ENCODE measurements around the gene SHROOM3. TPM values are rescaled to one million over a fixed set of nuclear protein-coding genes. Genes with fewer than 3 reads are reported as not detected.

SHROOM3 gene
- total RNA-seq, 1 donor from 2014 or later, result 320 TPM

GRCh38 chr4:76494243-76494642 is 59.2 kb downstream of the SHROOM3 start:
- DNase-seq (ENCODE audit: low spot score), result no peak

- no peak for DNase-seq (ENCODE audit: low spot score)
These were observed 60.0 kb downstream of the SHROOM3 start for GRCh38 chr4:76494871-76495590.

- peak; percentile 23 for DNase-seq (ENCODE audit: low spot score)
These were observed 63.5 kb downstream of the SHROOM3 start for GRCh38 chr4:76498550-76498949.

DNA sequence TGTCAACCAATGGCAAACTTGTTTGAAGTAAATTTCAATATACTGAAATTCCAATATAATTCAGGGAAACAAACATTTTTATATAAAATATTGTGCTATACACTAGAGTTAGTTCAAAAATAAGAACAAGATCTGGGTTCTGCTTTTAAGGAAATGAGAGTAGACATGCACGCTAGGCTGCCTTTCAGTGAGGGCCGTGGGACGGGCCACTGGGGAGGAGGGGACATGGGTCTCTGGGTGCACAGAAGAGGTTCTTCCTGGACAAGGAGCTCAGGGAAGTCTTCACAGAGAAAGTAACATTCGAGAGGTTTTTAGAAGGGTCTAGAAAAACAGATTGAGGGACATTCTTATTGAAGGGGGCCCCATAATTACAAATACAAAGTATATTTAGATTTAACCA is 64.4 kb downstream of the SHROOM3 start:
- DNase-seq (ENCODE audit: low spot score), result no peak

DNA sequence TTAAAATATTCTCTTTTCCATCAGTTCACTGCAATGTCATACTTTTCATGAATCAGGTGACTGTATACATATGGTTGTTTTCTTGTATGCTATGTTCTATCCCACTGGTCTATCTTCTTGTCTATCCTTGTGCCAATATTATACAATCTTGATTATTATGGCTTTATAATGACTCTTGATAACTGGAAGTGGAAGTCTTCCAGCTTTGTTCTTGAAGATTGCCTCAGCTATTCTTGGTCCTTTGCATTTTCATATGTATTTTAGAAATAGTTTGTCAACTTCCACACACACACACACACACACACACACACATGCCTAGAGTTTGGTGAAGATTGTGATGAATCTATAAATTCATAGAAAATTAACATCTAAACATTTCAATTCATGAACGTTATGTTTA is 67.9 kb downstream of the SHROOM3 start:
- no peak for DNase-seq (ENCODE audit: low spot score)

GRCh38 chr4:76504613-76505465 is 69.8 kb downstream of the SHROOM3 start:
- no peak for DNase-seq (ENCODE audit: low spot score)

DNA sequence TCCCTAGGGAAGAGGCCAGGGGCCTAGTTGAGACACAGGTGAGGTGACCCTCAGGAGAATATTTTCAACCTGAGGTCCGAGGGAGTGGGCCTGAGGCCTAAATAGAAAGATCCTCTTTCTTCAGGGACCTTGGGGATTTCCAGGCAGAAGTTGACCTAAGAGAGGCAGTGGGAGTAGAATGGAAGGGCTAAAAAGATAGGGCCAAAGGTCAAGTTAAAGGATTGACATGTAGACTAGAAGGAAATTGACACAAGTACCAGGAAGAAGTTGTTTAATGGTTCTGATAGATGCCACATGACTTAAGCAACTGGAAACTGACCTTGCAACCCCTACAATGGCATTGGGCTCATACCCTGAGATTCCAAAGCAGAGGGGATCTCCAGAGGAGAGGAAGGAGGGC is 76.9 kb downstream of the SHROOM3 start:
- no peak for DNase-seq (ENCODE audit: low spot score)

DNA sequence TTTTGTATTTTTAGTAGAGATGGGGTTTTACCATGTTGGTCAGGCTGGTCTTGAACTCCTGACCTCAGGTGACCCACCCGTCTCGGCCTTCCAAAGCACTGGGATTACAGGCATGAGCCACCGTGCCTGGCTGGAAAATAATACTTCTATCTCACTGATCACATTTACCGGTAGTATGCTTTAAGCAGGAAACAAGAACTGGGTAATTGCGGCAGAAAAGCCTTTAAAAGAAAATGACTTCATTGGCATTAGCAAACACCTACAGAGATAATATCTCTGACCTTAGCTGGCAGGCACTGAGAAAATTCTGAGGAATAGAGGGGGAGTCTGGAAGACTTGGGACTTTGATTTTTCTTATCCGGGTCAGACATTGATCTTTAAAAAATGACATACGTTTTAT is 78.5 kb downstream of the SHROOM3 start:
- DNase-seq (ENCODE audit: low spot score), result no peak

DNA sequence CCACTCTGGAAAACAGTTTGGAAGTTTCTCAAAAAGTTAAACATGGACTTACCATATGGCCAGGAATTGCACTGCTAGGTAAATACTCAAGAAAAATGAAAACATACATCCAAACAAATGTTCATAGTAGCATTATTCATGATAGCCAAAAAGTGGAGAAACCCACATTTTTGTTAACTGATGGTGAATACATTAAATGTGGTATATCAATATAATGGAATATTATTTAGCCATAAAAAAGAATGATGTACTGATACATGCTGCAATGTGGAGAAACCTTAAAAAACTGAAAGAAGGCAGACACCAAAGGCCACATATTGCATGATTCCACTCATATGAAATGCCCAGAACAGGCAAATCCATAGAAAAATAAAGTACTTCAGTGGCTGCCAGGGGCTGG is 79.1 kb downstream of the SHROOM3 start:
- DNase-seq (ENCODE audit: low spot score), result no peak

DNA sequence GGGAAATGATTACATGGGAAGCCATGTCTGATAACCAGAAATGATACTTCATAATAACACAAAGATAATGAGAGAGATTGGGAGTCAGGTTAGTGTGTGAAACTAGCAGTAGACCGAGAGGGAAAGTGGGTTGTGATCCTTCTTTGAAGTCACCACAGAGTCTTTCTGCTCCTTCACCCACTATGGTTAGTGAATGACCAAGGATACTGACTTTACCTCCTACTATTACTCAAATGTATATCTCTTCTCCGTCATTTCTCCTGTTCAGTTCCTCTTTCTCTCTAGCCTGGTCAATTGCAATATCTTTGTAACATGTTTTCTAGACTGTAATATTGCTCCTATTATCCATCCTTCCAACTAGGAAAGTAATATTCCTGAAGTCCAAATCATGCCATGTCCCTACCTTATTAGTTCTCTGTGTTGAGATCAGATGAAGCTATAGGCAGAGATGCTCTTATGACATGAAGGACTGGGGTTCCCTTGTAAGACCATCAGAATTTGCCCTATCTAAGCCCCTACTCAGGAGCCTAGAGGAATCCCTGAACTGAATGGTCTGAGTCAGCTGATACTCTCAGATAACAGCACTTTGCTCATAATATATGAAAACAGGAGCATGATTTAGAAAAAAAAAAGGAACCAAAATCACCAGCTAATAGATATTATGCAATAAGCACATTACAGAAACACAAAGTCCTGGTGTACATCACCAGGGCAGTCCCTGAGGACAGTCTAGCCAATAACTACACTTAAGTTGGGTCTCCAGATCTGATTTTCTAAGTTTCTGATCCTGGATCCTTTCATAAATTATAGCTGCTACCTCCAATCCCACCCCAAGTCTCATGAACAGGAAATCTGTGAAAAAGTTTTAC is 81.2 kb downstream of the SHROOM3 start:
- no peak for DNase-seq (ENCODE audit: low spot score)

DNA sequence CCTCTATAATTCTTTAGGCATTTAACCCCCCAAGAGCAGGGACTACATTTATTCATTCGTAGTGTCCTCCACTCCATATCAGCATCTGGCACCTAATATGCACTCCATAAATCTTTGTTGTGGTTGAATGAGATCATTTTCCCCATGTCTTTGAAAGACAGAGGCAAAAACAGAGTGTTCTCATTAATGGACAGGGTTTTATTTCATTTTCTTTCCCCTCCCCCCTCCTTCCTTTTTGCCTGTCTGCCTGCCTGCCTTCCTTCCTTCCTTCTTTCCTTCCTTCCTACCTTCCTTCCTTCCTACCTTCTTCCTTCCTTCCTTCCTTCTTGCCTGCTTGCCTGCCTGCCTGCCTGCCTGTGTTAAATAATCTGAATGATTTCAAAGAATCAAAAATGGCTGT is 83.2 kb downstream of the SHROOM3 start:
- DNase-seq (ENCODE audit: low spot score), result no peak

DNA sequence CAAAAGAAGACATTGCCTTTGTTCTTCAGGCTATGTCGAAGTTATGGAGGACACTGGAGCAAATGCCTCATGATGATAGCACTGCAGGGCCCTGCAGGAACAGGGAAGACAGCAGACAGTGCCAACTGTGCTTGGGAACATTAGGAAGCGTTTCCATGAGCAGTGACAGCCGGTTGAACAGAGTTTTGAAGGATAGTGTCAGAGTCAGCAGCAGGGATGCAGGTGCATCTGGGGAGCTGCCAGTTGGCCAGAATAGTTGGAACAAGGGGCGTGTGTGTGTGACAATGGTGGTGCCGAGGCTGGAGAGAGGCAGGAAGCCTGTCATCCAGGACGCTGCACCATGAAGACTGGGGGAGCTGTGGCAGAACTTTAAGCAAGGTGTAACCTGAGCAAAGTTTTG is 88.6 kb downstream of the SHROOM3 start:
- DNase-seq (ENCODE audit: low spot score), result no peak

DNA sequence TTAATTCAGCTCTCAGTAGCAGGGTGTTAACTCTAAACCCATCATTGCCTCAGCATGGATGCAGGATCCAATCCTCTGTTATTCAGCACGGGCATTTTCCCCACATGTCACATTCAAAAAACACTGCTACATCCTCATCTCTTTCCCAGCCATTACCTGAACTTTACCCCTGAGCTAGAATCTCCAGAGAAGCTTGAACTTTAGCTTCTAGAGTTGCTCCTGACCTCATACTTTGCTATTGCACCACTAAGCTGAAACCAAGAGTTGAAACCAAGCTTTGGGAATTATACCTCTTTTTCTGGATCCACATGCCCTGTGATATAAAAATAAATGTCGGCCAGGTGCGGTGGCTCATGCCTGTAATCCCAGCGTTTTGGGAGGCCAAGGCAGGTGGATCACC is 90.7 kb downstream of the SHROOM3 start:
- no peak for DNase-seq (ENCODE audit: low spot score)

DNA sequence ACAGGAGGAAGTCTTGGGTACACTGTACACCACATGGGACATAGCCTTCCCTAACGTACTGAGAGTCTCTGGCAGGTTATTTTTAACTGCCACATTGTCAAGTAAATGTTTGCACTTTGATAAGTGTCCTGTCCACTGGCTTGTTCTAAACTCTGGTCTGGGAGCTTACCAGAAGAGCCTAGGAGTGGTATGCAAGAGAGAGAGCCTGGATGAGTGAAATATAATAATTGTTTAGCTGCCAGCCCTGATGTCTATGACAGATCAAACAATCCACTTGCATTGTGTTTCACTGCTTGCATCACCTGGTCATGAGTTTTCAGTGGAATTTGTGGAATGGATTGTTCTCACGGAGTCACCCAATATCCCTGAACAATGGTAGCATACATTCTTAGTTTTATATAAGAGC is 91.6 kb downstream of the SHROOM3 start:
- peak; percentile 73 for DNase-seq (ENCODE audit: low spot score)

DNA sequence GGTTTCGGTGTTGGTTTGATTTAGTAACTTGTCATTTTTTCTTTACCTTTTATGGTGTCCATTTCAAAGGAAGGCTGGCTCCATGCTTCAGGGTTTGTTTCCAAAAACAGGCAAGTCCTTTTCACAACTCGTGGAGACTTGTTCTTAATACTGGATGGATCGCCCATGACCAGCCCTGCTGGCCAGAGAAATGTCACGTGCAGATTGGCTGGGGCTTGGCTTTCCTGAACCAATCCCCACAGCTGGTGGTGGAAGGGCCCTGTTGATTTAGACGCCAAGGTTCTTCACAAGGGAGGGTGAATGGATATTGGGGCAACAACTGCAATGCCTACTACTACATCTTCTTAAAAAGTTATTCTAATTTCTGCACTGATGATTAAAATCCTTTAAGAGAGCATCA is 92.6 kb downstream of the SHROOM3 start:
- no peak for DNase-seq (ENCODE audit: low spot score)

GRCh38 chr4:76531597-76531996 is 96.6 kb downstream of the SHROOM3 start:
- DNase-seq (ENCODE audit: low spot score), result no peak

DNA sequence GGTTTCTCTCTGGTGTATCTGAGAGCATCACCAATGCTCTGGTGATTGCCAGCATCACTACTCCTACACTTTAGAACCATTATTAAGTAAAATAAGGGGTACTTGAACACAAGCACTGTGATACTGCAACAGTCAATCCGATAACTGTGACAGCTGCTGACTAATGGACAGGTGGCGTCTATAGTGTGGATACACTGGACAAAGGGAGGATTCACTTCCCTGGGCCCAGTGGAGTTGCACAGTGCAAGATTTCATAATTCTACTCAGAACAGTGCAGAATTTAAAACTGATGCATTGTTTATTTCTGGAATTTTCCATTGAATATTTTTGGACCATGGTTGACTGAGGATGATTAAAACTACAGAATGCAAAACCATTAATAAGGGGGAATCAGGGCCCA is 97.8 kb downstream of the SHROOM3 start:
- DNase-seq (ENCODE audit: low spot score), result no peak

DNA sequence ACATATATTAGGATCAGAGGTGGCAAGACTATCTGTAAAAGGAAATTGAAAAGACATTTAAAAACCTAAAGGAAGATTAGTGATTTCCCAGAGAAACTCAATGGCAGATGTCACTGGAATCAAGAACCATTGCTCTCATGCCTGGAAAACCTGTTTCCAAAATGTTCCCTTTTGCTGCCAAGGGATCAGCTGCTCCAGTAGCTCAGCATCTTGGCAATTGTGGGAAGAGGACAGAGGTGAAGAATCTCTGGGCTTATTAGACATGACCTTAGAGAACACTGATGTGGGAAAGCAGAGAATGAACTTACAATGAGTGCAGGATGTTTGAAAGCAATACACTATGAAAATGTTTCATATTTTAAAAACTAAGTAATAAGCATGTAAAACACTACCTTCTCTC is 98.3 kb downstream of the SHROOM3 start:
- no peak for DNase-seq (ENCODE audit: low spot score)

DNA sequence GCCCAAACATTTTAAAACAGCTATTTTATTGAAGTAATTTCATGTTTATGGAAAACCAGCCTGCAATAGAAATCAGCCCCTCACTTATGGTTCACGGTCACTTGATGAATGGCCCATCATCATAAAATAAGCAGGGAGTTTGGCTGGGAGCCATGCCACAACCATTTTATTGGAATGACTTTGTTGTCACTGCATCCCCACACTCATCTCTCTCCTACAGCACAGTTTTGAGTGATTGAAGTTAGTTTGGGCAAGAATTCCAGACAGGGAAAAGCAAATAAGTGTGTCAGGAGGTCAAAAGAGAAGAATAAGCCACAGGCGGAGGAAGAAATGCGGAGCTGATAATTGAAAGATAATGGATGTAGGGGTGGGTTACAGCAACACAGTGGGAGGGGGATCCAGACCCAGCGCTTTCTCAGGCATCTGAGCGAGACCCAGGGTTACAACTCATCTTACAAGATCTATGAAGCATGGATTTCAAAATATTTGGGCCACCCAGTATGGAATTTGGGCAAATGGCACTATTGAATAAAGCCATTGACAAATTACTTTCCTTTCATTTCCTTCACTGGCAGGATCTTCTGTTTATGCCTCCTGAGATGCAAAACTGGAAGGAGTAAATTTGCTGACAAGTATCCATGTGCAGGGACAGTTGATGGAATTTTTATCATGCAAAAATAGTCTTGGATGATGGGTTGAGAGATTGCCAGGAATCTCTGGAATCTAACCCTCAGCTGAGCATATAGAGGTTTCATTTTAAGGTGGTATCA is 100.8 kb downstream of the SHROOM3 start:
- DNase-seq (ENCODE audit: low spot score), result no peak

GRCh38 chr4:76536373-76536689 is 101.3 kb downstream of the SHROOM3 start:
- DNase-seq (ENCODE audit: low spot score), result no peak

- DNase-seq (ENCODE audit: low spot score), result no peak
These were observed 103.3 kb downstream of the SHROOM3 start for GRCh38 chr4:76538296-76538695.

DNA sequence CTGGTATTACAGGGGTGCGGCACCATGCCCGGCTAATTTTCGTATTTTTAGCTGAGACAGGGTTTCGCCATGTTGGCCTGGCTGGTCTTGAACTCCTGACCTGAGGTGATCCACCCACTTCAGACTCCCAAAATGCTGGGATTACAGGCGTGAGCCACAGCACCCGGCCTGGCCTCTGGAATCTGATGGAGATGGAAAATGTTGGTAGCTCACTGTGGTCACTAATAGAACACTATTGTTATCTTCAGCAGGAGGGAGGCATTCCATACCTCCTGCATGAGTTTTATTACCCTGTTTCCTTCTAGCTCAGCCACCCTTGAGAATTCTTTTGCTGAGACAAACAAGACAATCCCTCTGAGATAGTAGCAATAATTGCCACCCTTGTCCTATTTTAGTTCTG is 105.0 kb downstream of the SHROOM3 start:
- no peak for DNase-seq (ENCODE audit: low spot score)
